Upper lobe of right lung (tissue), 1 donor: ENCODE data around the gene AK8. TPM values are rescaled to one million over a fixed set of nuclear protein-coding genes. Genes with fewer than 3 reads are reported as not detected.

Experiments used
- ATAC-seq: fragments of 200-7000 bp; cut with Tn5 transposase; one replicate; pipeline ENCODE4 v1.9.1; 2020; ENCODE audit warnings: mild to moderate bottlenecking, moderate library complexity
- DNase-seq: peaks from one replicate; pipeline ENCODE4 v3.0.0-alpha.2; 2020
- H3K27ac ChIP-seq: fragments of 200-600 bp; one replicate; pipeline ENCODE4 v1.8.0; 2022
- H3K27me3 ChIP-seq: fragments of 200-600 bp; one replicate; pipeline ENCODE4 v1.8.0; 2022; ENCODE audit warnings: mild to moderate bottlenecking
- H3K36me3 ChIP-seq: fragments of 200-600 bp; one replicate; pipeline ENCODE4 v1.8.0; 2022
- H3K4me1 ChIP-seq: fragments of 200-600 bp; one replicate; pipeline ENCODE4 v1.8.0; 2022
- H3K4me3 ChIP-seq: fragments of 200-600 bp; one replicate; pipeline ENCODE4 v1.8.0; 2022; ENCODE audit warnings: mild to moderate bottlenecking
- H3K9me3 ChIP-seq: fragments of 200-600 bp; one replicate; pipeline ENCODE4 v1.8.0; 2022
- intact Hi-C: fragments of 100-400 bp; cut with DNase I; formaldehyde crosslinking; loops from one replicate; pipeline ENCODE4 v1.11.0; 2022
- total RNA-seq: library from RNA; stranded (reverse); fragmentation: NEBNext Ultra II Directional; extraction: Animal tissue kit (Norgen Biotek cat#: 25700); gene quantifications from one replicate; pipeline ENCODE4 v1.2.1, GENCODE V29; 2021
- TF ChIP-seq, protein P1 (sequence below): fragments of 200-600 bp; IDR thresholded peaks from one replicate; pipeline ENCODE4 v1.8.0; 2022; ENCODE audit warnings: antibody characterized with exemption
- donor health status: DM: no; HTN: yes; CAD: no; lungs with severe emphysema.

The AK8 gene
- total RNA-seq, 1 donor from 2014 or later: 0.55 TPM

DNA sequence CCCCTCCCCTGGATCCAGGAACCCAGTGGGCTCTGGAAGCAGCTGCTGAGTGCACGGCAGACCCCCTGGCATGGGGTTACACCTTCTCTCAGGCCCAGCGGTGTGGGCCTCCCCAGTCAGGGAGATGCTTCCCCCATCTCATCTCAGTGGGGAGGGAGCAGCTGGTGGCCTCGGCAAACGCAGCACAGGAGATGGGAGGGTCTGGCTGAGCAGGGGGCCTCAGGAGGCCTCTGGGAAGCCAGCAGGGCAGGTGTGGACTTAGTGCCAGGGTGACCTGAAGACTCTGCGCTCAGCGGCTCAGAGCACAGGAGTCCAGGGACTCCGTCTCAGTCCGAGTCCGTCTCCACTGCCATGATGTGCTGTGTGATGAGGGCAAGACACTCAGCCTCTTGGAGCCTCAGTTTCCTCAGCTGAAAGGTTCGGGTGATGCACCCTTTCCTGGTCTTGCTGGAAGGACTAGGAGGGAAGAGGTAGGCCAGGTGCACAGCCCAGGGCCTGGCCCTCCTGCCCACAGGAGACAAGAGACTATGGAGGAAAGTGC is 107.2 kb downstream of the AK8 start:
- H3K4me1 ChIP-seq: no peaks in the 10 kb centered on the region
- intact Hi-C loops: no loop called here
- no peaks in the 10 kb centered on the region for H3K36me3 ChIP-seq
- TF ChIP-seq, protein P1, sequence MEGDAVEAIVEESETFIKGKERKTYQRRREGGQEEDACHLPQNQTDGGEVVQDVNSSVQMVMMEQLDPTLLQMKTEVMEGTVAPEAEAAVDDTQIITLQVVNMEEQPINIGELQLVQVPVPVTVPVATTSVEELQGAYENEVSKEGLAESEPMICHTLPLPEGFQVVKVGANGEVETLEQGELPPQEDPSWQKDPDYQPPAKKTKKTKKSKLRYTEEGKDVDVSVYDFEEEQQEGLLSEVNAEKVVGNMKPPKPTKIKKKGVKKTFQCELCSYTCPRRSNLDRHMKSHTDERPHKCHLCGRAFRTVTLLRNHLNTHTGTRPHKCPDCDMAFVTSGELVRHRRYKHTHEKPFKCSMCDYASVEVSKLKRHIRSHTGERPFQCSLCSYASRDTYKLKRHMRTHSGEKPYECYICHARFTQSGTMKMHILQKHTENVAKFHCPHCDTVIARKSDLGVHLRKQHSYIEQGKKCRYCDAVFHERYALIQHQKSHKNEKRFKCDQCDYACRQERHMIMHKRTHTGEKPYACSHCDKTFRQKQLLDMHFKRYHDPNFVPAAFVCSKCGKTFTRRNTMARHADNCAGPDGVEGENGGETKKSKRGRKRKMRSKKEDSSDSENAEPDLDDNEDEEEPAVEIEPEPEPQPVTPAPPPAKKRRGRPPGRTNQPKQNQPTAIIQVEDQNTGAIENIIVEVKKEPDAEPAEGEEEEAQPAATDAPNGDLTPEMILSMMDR: no peak
- no peak for ATAC-seq
- DNase-seq: no peak
- H3K27ac ChIP-seq: peak overlapping the region; percentile 90
- H3K4me3 ChIP-seq: peak overlapping the region; percentile 62
- no peaks in the 10 kb centered on the region for H3K27me3 ChIP-seq
- no peaks in the 10 kb centered on the region for H3K9me3 ChIP-seq

DNA sequence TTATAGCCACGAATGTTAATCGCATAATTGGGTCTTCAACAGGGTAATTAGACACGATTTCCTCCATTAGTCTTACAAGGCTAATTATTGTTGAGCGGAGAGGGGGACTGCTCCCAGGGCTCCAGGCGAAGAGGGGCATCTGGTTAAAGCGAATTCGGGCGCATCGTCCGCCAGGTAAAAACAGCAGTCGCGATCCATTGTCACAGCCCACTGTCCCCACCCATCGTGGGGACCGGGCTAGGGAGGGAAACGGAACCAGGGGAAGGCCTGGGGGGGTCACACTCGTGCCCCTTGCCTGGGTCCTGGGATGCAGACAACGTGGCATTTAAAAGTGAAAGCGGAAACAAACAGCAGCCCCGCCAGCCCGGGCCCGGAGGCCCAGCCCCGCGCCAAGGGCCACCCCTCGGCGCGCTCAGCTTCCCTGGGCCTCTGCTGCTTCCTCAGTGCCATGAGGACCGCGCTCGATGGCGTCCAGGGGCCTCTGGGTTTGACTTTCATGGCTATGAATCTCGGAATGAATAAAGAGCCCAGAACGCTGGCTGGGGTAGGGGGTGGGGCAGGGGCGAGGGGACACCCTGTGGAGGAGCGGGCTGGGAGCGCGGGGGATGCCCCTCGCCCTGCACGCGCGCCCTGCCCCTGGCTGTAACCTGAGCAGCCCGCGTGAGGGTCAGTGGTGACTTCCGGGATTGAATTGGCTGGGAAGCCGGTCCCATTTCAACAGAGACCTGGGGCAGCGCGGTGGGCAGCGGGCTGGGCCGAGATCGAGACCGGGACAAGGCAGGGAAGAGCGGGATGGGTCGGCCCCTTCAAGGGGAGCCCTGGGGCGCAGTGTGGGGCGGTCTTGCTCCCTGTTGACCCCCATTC is 107.9 kb downstream of the AK8 start:
- peak overlapping the region; percentile 90 for H3K27ac ChIP-seq
- intact Hi-C loops: no loop called here
- ATAC-seq: peak; percentile 92

GRCh38 chr9:132768932-132769905 is 108.9 kb downstream of the AK8 start:
- Histone ChIP-seq H3K4me3 (peak overlapping the region; percentile 62), H3K9me3 (no peaks in the 10 kb centered on the region), H3K27ac (peak overlapping the region; percentile 90), H3K27me3 (no peaks in the 10 kb centered on the region), H3K4me1 (no peaks in the 10 kb centered on the region), H3K36me3 (no peaks in the 10 kb centered on the region)
- intact Hi-C loops: no loop called here
- TF ChIP-seq, protein P1: peak; percentile 59
- peak; percentile 79 for DNase-seq
- ATAC-seq: peak; percentile 84

More for the DNA sequence above, 107.9 kb downstream of the AK8 start:
- peak; percentile 87 for DNase-seq
- no peaks in the 10 kb centered on the region for H3K4me1 ChIP-seq
- TF ChIP-seq, protein P1: no peak
- peak overlapping the region; percentile 62 for H3K4me3 ChIP-seq
- H3K27me3 ChIP-seq: no peaks in the 10 kb centered on the region
- no peaks in the 10 kb centered on the region for H3K9me3 ChIP-seq
- no peaks in the 10 kb centered on the region for H3K36me3 ChIP-seq

DNA sequence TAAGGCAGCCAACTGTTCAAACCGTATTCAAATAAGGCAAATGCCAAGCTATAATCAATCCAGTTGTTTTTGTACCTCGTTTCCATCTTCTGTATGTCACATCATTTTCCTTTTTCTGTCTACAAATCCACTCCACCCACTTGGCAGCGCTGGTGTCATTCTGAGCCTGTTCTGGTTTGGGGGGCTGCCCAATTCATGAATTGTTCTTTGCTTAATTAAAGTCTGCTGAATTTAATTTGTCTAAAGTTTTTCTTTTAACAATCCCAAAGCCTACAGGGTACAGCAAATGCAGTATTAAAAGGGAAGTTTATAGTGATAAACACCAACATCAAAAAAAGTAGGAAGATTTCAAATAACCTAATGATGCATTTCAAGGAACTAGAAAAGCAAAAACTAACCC is 114.5 kb downstream of the AK8 start:
- intact Hi-C loops: no loop called here
- no peaks in the 10 kb centered on the region for H3K27me3 ChIP-seq
- no peaks in the 10 kb centered on the region for H3K4me1 ChIP-seq
- TF ChIP-seq, protein P1: no peak
- H3K4me3 ChIP-seq: no peak overlapping the region
- DNase-seq (no peak), ATAC-seq (no peak)
- no peaks in the 10 kb centered on the region for H3K36me3 ChIP-seq
- no peak overlapping the region for H3K27ac ChIP-seq
- H3K9me3 ChIP-seq: no peaks in the 10 kb centered on the region

GRCh38 chr9:132762896-132763295 is 115.2 kb downstream of the AK8 start:
- H3K36me3 ChIP-seq: no peaks in the 10 kb centered on the region
- no peaks in the 10 kb centered on the region for H3K4me1 ChIP-seq
- ATAC-seq (no peak), DNase-seq (no peak)
- no peaks in the 10 kb centered on the region for H3K27me3 ChIP-seq
- H3K27ac ChIP-seq: no peak overlapping the region
- no peaks in the 10 kb centered on the region for H3K9me3 ChIP-seq
- H3K4me3 ChIP-seq: no peak overlapping the region
- TF ChIP-seq, protein P1: no peak
- intact Hi-C loops: no loop called here
